Skeletal muscle satellite cell (primary cell): Measurements from ENCODE around the gene IZUMO4.

ENCODE experiments used
- H3K27me3 ChIP-seq: 2 replicates; pipeline ENCODE4 v1.7.0; 2013; ENCODE audit warnings: low read length; ENCODE audit not compliant: control insufficient read depth, insufficient read depth
- H3K36me3 ChIP-seq: 2 replicates; pipeline ENCODE4 v1.7.0; 2013; ENCODE audit warnings: mild to moderate bottlenecking, control low read depth, low read length; ENCODE audit not compliant: insufficient read depth
- H3K4me1 ChIP-seq: 2 replicates; pipeline ENCODE4 v1.7.0; 2013; ENCODE audit warnings: low read length; ENCODE audit not compliant: control insufficient read depth, insufficient read depth
- H3K4me2 ChIP-seq: 2 replicates; pipeline ENCODE4 v1.7.0; 2013; ENCODE audit warnings: mild to moderate bottlenecking, low read length
- H3K4me3 ChIP-seq: 2 replicates; pipeline ENCODE4 v1.7.0; 2013; ENCODE audit warnings: low read length
- H3K9ac ChIP-seq: 2 replicates; pipeline ENCODE4 v1.7.0; 2013; ENCODE audit warnings: mild to moderate bottlenecking, low read depth, low read length, moderate library complexity
- H3K9me3 ChIP-seq: replicated peaks from 2 replicates; pipeline ENCODE4 v1.7.0; 2013; ENCODE audit warnings: mild to moderate bottlenecking, control low read depth, low read length

IZUMO4 gene

DNA sequence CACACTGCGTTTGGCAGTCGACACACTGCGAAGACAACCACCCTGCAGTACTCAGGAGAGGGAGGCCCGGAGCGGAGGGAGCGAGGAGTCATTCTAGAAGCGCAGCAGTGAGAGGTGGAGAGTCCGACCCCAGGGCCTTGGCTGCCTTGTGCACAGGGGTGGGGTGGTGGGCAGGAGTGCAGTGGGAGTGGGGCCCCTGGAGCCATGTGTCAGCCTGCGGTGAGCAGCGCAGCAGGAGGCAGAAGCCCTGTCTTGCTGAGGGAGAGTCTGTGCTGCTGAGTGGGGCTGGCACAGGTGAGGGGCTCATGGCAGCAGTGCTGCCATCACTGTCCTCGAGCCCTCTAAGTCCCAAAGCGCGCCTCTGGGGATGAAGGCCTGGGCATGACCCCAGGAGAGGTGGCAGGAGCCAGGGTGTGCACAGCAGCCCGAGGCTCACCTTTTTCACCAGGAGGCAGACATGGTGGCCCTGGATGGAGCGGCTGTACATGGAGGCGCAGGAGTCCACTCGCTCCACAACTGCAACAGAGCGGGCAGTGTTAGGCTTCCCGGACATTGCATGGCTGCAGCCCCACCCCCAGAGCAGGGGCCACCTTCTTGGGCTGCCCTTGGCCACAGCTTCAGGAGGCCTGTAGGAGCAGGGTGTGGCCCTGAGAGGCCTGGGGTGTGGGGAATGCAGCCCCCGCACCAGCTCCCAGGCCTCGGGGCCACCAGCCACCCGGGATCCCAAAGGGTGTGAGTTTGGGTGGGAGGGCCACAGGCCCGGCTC, 11.7 kb downstream of the IZUMO4 start:
- Histone ChIP-seq H3K27me3 (no peaks in the 10 kb centered on the region), H3K9ac (no peak overlapping the region), H3K4me3 (no peak overlapping the region), H3K36me3 (peaks cover 86% of the 10 kb centered on the region), H3K9me3 (no peaks in the 10 kb centered on the region), H3K4me1 (peaks cover 1% of the 10 kb centered on the region), H3K4me2 (no peak overlapping the region)

DNA sequence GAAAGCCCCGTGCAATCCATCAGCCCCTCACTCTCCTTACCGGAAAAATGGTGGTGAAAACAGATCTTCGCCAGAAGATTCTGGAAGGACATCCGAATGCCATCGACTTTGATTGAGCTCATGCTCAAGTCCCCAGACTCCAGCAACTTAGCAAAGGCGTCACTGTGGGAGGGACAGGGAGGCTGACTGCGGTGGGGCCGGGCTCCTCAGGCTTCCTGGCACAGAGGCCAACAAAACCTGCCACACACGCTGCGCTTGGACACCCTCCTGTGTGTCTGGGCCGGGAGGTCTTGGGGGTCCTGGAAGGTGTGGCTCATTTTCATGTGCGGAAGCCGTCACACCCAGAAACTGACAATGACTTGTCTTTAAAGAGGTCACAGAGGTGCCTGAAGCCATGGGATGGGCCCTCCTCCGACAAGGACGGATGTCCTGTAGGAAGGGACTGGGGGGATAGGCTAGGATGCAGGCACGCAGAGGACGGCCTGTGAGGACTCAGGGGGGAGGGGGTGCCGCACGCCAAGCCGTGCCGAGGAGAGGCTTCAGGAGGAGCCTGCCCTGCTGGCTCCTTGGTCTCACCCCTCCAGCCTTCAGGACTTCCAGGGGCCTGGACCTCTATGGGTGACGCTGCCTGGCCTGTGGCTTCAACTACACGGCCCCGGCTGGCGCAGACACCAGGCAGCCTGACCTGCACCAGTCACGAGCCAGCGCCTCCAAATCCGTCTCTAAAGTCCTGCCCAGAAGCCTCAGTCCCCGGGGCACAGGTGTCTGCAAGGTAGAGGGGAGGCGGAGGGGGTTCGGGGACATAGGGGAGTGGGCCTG, 12.5 kb downstream of the IZUMO4 start:
- Histone ChIP-seq H3K9ac (no peak overlapping the region), H3K27me3 (no peaks in the 10 kb centered on the region), H3K4me1 (peaks cover 9% of the 10 kb centered on the region), H3K9me3 (no peaks in the 10 kb centered on the region), H3K4me2 (no peak overlapping the region), H3K4me3 (no peak overlapping the region), H3K36me3 (peaks cover 86% of the 10 kb centered on the region)

DNA sequence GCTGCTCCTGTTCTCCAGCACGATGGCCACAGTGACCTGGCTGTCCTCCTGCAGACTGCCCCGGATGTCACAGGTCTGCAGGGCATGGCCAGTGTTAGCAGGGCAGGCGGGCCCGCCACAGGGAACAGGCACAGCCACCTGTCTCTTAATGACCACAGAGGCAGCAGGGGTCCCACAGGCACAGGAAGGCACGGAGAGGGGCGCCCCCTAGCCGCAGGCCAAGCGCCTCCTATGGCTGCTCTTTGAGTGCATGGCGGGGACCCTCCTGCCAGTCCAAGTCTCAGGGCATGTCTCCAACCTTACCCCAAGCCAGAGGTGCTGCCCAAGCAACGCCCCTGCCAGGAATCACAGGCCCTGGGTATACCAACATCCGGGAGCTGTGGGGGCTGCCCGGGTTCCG, 14.1 kb downstream of the IZUMO4 start:
- Histone ChIP-seq H3K4me3 (no peak overlapping the region), H3K27me3 (no peaks in the 10 kb centered on the region), H3K9me3 (no peaks in the 10 kb centered on the region), H3K9ac (no peak overlapping the region), H3K4me2 (no peak overlapping the region), H3K36me3 (peaks cover 85% of the 10 kb centered on the region), H3K4me1 (peaks cover 12% of the 10 kb centered on the region)

DNA sequence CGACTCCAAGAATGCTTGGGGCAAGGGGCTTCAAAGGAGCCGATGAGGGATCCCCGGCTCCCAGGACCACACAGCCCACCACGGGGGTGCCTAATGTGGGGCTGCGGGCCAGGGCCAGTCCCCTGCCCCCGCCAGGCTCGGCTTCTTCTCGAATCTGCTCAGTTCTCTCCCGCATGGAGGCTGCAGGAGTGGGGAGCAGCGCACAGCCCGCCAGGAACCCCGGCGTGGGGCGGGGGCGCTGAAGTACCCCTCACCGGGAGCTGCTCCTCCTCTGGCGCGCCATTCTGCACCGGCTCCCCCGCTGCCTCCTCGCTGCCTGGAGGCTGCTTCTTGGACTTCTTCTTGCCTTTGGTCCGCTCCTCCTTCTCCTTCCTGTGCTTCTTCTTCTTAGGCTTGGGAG, 14.7 kb downstream of the IZUMO4 start:
- Histone ChIP-seq H3K27me3 (no peaks in the 10 kb centered on the region), H3K4me1 (peaks cover 12% of the 10 kb centered on the region), H3K36me3 (peaks cover 86% of the 10 kb centered on the region), H3K4me3 (no peak overlapping the region), H3K9ac (no peak overlapping the region), H3K4me2 (no peak overlapping the region), H3K9me3 (no peaks in the 10 kb centered on the region)

DNA sequence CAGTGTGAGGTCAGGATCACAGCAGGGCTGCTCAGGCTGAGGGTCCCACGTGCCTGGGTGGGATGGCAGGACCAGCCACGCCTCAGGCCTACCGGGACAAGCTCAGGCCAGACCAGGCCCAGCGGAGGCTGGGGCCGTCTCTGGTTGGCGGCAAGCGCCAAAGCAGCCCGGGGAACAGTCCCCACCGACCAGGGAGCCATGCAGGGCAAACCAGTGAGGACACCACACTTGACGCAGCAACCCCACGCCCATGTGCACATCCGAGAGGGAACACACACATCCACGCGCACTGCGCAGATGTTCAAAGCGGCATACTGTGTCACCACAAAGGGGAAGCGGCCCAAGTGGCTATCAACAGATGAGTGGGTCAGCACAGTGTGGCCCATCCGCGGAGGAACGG, 15.2 kb downstream of the IZUMO4 start:
- no peak overlapping the region for H3K4me3 ChIP-seq
- peaks cover 86% of the 10 kb centered on the region for H3K36me3 ChIP-seq
- H3K4me1 ChIP-seq = peaks cover 12% of the 10 kb centered on the region
- no peaks in the 10 kb centered on the region for H3K27me3 ChIP-seq
- no peak overlapping the region for H3K9ac ChIP-seq
- H3K4me2 ChIP-seq = no peak overlapping the region
- H3K9me3 ChIP-seq = no peaks in the 10 kb centered on the region

DNA sequence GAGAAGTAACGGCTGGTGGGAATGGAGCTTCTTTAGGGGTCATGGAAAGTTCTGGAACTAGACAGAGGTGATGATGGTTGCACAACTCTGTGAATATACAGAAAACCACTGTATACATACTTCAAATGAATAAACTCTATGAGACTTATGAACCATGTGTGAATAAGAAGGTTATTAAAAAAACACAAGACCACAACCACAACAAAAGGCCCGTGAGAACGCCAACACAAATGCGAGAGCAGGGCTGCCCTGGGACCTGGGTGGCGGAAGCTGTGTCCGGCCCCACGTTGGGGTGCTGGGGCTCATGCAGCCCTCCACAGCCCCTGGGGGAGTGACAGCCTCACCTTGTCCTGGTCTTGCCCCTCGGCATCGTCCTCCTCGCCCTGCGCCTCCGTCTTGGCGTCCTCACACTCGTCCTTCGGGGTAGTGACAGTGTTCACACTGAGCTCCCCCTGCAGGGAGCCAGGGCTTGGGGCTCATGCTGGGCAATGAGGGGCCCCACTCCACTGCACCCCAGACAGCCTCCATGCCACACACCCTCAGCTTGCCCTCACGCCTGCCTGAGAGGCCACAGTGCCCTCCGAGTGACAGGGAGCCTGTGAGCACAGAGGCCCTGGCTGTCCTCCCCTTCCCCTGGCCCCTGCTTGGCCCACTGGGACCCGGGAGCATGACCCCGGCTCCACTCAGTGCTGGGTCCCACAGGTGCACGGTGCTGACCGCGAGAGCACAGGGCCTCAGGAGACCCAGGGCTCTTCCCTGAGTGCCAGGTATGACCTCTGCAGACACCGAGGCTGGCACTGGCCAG, 16.0 kb downstream of the IZUMO4 start:
- no peaks in the 10 kb centered on the region for H3K9me3 ChIP-seq
- H3K4me3 ChIP-seq = no peak overlapping the region
- no peak overlapping the region for H3K4me2 ChIP-seq
- H3K4me1 ChIP-seq = peaks cover 12% of the 10 kb centered on the region
- no peaks in the 10 kb centered on the region for H3K27me3 ChIP-seq
- no peak overlapping the region for H3K9ac ChIP-seq
- H3K36me3 ChIP-seq = peaks cover 94% of the 10 kb centered on the region

DNA sequence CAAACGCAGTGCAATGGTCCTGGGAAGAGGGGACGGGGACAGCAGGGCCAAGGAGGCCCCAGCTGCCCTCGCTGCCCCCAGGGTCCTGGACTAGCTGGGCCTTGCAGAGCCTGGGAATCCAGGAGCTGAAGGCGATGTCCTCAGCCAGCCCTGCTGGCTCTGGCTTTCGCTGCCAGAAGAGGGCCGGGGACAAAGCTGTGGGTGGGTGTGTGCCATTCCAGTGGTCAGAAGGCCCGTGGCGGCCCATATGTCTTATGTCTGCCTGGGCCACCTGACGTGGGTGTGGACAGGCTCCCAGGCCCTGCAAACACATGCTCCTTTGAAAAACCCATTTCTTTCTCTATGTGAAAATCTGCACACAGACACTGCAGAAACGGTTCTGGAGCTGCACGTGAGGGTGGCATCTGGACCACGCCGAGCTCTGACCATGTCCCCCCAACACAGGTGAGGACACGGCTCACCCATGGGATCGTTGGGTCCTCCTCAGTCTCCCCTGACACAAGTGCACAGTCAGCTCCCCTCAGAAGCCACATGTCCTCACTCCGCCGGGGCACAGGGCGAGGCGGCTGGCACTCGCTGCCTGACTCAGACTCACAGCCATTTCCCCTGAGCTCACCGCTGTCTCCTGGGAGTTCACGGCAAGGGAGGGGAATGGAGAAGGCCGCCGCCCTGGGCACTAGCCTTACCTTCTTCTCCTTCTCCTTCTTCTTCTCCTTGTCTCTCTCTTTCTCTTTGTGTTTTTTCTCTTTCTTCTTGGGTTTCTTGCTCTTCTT, 16.9 kb downstream of the IZUMO4 start:
- H3K4me3 ChIP-seq = no peak overlapping the region
- no peak overlapping the region for H3K4me2 ChIP-seq
- peaks cover 12% of the 10 kb centered on the region for H3K4me1 ChIP-seq
- H3K36me3 ChIP-seq = peaks cover 95% of the 10 kb centered on the region
- H3K9me3 ChIP-seq = no peaks in the 10 kb centered on the region
- no peaks in the 10 kb centered on the region for H3K27me3 ChIP-seq
- no peak overlapping the region for H3K9ac ChIP-seq

DNA sequence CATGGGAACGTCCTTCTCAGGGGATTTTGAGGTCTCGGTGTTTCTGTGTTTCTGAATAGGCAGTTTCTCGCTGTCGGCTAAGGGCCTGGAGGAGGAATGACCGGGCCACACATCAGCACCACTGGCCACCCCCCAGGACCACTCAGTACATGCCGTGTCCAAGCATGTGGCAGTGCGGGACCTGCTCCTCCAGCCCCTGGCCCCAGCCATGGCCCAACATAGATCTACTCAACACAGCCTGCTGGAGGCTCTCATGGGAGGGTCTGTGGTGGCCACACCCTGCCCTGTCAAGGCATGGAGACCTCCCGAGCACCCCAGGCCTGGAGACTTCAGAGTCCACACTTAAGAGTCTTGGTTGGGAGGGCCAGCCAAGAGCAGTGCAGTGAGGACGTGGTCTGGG, 17.5 kb downstream of the IZUMO4 start:
- no peak overlapping the region for H3K9ac ChIP-seq
- H3K9me3 ChIP-seq = no peaks in the 10 kb centered on the region
- peaks cover 12% of the 10 kb centered on the region for H3K4me1 ChIP-seq
- no peaks in the 10 kb centered on the region for H3K27me3 ChIP-seq
- H3K4me2 ChIP-seq = no peak overlapping the region
- H3K36me3 ChIP-seq = peaks cover 93% of the 10 kb centered on the region
- no peak overlapping the region for H3K4me3 ChIP-seq

DNA sequence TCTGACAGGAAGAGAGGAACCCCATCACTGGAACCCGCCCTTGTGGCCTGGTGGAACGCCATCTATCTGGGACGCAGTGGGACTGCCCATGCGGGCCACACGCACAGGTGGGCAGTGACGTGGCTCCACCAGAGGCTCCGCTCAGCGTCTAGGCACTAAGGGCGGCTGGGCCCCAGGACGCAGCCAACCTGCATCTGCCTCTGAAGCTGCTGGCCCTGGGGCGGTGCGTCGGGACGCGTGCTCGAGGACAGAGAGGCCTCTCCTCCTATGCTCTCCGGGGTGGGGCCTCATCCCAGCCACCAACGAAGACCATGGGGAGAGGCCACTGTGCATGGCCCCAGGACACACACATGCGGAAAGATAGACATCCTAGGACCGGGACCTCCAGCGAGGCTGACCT, 18.1 kb downstream of the IZUMO4 start:
- no peak overlapping the region for H3K4me2 ChIP-seq
- H3K9me3 ChIP-seq = no peaks in the 10 kb centered on the region
- H3K9ac ChIP-seq = no peak overlapping the region
- H3K4me3 ChIP-seq = no peak overlapping the region
- H3K27me3 ChIP-seq = no peaks in the 10 kb centered on the region
- peaks cover 12% of the 10 kb centered on the region for H3K4me1 ChIP-seq
- H3K36me3 ChIP-seq = peaks cover 91% of the 10 kb centered on the region

DNA sequence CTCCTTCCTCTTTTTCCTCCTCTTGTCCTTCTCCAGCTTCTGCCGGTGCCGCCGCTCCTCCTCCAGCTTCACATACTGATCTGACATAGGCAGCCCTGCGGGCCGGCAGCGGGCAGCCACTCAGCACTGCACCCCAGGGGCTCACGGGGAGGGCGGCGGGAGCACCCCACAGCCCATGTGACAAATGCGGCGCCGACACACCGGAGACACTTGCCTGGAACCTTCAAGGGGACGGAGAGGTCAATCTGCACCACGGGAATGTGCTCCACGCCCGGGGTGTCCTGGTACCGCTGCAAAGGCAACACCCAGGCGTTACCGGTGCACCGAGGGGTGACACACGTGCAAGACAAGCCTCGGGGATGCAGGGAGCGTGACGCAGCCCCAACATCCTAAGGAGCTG, 18.6 kb downstream of the IZUMO4 start:
- H3K4me2 ChIP-seq = no peak overlapping the region
- H3K36me3 ChIP-seq = peaks cover 91% of the 10 kb centered on the region
- H3K4me3 ChIP-seq = no peak overlapping the region
- H3K9me3 ChIP-seq = no peaks in the 10 kb centered on the region
- no peak overlapping the region for H3K9ac ChIP-seq
- peaks cover 12% of the 10 kb centered on the region for H3K4me1 ChIP-seq
- no peaks in the 10 kb centered on the region for H3K27me3 ChIP-seq
